Body of pancreas (tissue), 4 donors: ENCODE measurements around the gene PLEKHA6.

Source experiments
- CTCF ChIP-seq, 7 experiments: fragments of 450-650 bp in 4 of 7; fragments of 200-600 bp in 3 of 7; sonication (generic) in 3 of 7; IDR thresholded peaks; one replicate each; pipeline ENCODE4 v1.5.1; 2016 to 2019; ENCODE audit warnings: antibody characterized with exemption in 7 of 7
- POLR2A ChIP-seq, 3 donors: fragments of 450-650 bp; IDR thresholded peaks; one replicate each; pipeline ENCODE4 v1.6.1; 2016; ENCODE audit warnings: antibody characterized with exemption in 3 of 3, mild to moderate bottlenecking in 2 of 3

DNA sequence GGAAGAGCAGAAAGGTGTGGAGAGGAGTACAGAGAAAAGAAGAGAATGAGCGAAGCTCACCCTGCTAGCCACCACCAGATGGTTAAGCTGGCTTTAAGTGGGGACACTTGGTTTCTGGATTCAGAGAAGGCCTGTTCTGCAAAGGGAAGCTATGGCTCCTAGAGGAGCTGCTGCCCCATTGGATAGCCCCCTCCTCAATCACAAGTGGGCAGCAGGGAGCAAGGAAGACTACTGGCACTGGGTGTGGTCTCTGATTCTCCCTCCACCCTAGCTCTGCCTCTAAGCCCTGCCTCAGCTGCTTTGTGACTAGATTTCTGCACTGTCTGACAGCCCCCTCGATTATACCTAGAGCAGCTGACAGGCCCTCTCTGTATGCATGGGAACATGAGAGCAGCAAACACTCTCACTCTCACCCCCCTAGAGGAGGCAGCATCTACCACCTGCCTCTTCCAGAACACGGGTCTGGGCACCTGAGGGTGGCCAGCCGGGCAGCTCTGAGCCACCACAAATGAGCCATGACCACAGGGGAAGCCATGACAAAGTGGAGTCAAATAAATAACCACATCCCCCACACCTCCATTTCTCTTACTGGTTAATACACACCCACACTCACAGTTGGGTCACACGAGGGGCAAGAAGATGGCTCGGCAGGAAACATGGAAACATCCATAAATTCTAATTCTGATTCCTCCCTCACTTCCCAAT, 13.6 kb downstream of the PLEKHA6 start:
- no peak for TF ChIP-seq CTCF (IDR thresholded peaks at IDR 0.05)
- no peak for TF ChIP-seq POLR2A (IDR thresholded peaks at IDR 0.05)
